Measurements from ENCODE around the gene HDAC4. TPM values are rescaled to one million over a fixed set of nuclear protein-coding genes. Genes with fewer than 3 reads are reported as not detected.

HDAC4 gene
- total RNA-seq, 1 experiment from 2014 or later: 40.1 TPM

GRCh38 chr2:239041062-239041461, 359.8 kb downstream of the HDAC4 start:
- TF ChIP-seq, protein P1, sequence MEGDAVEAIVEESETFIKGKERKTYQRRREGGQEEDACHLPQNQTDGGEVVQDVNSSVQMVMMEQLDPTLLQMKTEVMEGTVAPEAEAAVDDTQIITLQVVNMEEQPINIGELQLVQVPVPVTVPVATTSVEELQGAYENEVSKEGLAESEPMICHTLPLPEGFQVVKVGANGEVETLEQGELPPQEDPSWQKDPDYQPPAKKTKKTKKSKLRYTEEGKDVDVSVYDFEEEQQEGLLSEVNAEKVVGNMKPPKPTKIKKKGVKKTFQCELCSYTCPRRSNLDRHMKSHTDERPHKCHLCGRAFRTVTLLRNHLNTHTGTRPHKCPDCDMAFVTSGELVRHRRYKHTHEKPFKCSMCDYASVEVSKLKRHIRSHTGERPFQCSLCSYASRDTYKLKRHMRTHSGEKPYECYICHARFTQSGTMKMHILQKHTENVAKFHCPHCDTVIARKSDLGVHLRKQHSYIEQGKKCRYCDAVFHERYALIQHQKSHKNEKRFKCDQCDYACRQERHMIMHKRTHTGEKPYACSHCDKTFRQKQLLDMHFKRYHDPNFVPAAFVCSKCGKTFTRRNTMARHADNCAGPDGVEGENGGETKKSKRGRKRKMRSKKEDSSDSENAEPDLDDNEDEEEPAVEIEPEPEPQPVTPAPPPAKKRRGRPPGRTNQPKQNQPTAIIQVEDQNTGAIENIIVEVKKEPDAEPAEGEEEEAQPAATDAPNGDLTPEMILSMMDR (IDR thresholded peaks at IDR 0.05): no peak
- TF ChIP-seq, protein P2, sequence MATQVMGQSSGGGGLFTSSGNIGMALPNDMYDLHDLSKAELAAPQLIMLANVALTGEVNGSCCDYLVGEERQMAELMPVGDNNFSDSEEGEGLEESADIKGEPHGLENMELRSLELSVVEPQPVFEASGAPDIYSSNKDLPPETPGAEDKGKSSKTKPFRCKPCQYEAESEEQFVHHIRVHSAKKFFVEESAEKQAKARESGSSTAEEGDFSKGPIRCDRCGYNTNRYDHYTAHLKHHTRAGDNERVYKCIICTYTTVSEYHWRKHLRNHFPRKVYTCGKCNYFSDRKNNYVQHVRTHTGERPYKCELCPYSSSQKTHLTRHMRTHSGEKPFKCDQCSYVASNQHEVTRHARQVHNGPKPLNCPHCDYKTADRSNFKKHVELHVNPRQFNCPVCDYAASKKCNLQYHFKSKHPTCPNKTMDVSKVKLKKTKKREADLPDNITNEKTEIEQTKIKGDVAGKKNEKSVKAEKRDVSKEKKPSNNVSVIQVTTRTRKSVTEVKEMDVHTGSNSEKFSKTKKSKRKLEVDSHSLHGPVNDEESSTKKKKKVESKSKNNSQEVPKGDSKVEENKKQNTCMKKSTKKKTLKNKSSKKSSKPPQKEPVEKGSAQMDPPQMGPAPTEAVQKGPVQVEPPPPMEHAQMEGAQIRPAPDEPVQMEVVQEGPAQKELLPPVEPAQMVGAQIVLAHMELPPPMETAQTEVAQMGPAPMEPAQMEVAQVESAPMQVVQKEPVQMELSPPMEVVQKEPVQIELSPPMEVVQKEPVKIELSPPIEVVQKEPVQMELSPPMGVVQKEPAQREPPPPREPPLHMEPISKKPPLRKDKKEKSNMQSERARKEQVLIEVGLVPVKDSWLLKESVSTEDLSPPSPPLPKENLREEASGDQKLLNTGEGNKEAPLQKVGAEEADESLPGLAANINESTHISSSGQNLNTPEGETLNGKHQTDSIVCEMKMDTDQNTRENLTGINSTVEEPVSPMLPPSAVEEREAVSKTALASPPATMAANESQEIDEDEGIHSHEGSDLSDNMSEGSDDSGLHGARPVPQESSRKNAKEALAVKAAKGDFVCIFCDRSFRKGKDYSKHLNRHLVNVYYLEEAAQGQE (IDR thresholded peaks at IDR 0.05; ENCODE audit: insufficient read depth in 1 of 2, low read depth in 2 of 2, low read length in 1 of 2): no peak
- no peak for TF ChIP-seq SIN3A (IDR thresholded peaks at IDR 0.05; ENCODE audit: borderline replicate concordance, insufficient read depth, low read depth, low read length)
- no peak for TF ChIP-seq TCF7L2 (IDR thresholded peaks at IDR 0.05; ENCODE audit: low read depth, low read length)
- TF ChIP-seq POLR2AphosphoS5 (IDR thresholded peaks at IDR 0.05; ENCODE audit: low read depth, low read length): no peak
- H3K27ac ChIP-seq (ENCODE audit: low read length): no peak overlapping the region
- H3K36me3 ChIP-seq (ENCODE audit: control insufficient read depth, insufficient read depth, low read length): no peaks in the 10 kb centered on the region
- H3K27me3 ChIP-seq (ENCODE audit: control insufficient read depth, insufficient read depth, low read length): no peaks in the 10 kb centered on the region
- no peaks in the 10 kb centered on the region for H3K4me1 ChIP-seq (ENCODE audit: control insufficient read depth, insufficient read depth, low read length)
- POLR2A ChIA-PET: no interaction called here
- DNase-seq (ENCODE audit: low read depth, low spot score) (no peak), ATAC-seq (no peak)
- CTCF ChIA-PET: no interaction called here
- no TSS peak for BruUV-seq (replicated peaks)
- no peaks in the 10 kb centered on the region for H3K9me3 ChIP-seq (ENCODE audit: control insufficient read depth, insufficient read depth, low read depth, low read length)
- in situ Hi-C loops (cut with HindIII; ENCODE audit: low pct_unique_long_range_greater_than_20kb, low sequenced_read_pairs): no loop called here
- no peak overlapping the region for H3K4me3 ChIP-seq (ENCODE audit: low read depth in 2 of 2, low read length in 2 of 2)
- intact Hi-C loops (cut with micrococcal nuclease; ENCODE audit: unreplicated experiment): no loop called here

GRCh38 chr2:239040152-239040761, 360.6 kb downstream of the HDAC4 start:
- TF ChIP-seq, protein P1 (IDR thresholded peaks at IDR 0.05): no peak
- no peak for TF ChIP-seq SIN3A (IDR thresholded peaks at IDR 0.05; ENCODE audit: borderline replicate concordance, insufficient read depth, low read depth, low read length)
- no peak for TF ChIP-seq TCF7L2 (IDR thresholded peaks at IDR 0.05; ENCODE audit: low read depth, low read length)
- TF ChIP-seq POLR2AphosphoS5 (IDR thresholded peaks at IDR 0.05; ENCODE audit: low read depth, low read length): no peak
- TF ChIP-seq, protein P2 (IDR thresholded peaks at IDR 0.05; ENCODE audit: insufficient read depth in 1 of 2, low read depth in 2 of 2, low read length in 1 of 2): no peak
- Histone ChIP-seq H3K4me1 (ENCODE audit: control insufficient read depth, insufficient read depth, low read length) (no peaks in the 10 kb centered on the region), H3K36me3 (ENCODE audit: control insufficient read depth, insufficient read depth, low read length) (no peaks in the 10 kb centered on the region), H3K4me3 (ENCODE audit: low read depth in 2 of 2, low read length in 2 of 2) (no peak overlapping the region), H3K27ac (ENCODE audit: low read length) (no peak overlapping the region), H3K9me3 (ENCODE audit: control insufficient read depth, insufficient read depth, low read depth, low read length) (no peaks in the 10 kb centered on the region), H3K27me3 (ENCODE audit: control insufficient read depth, insufficient read depth, low read length) (no peaks in the 10 kb centered on the region)
- no TSS peak for BruUV-seq (replicated peaks)
- ATAC-seq: no peak
- ChIA-PET POLR2A (interaction anchor here (0.6 kb wide), 1 partner anchor 196 kb away, joined by 4 read pairs; no protein-coding TSS in a partner anchor), CTCF (no interaction called here)
- in situ Hi-C loops (cut with HindIII; ENCODE audit: low pct_unique_long_range_greater_than_20kb, low sequenced_read_pairs) (no loop called here), intact Hi-C loops (cut with micrococcal nuclease; ENCODE audit: unreplicated experiment) (no loop called here)
- no peak for DNase-seq (ENCODE audit: low read depth, low spot score)
